ENCODE data around the gene AEBP1.

GRCh38 chr7:44066494-44067063, 37.6 kb upstream of the AEBP1 start:
- TF ChIP-seq CTCF (IDR thresholded peaks at IDR 0.05) (no peak), POLR2A (IDR thresholded peaks at IDR 0.05) (no peak)
